PC-3 (cell line): ENCODE data around the gene IL18BP.

Experiments
- CTCF ChIP-seq: fragments of 300-600 bp; sonication (generic); conservative IDR thresholded peaks from 2 replicates; pipeline ENCODE4 v1.5.1; 2017; ENCODE audit warnings: antibody characterized with exemption, low read depth, mild to moderate bottlenecking, low read length
- EZH2 ChIP-seq: fragments of 300-600 bp; sonication (generic); IDR thresholded peaks from one replicate; pipeline ENCODE4 v1.6.1; 2017; ENCODE audit warnings: antibody characterized with exemption, mild to moderate bottlenecking, low read length; ENCODE audit not compliant: unreplicated experiment

- TF ChIP-seq EZH2 (no peak), CTCF (no peak)
Measured at GRCh38 chr11:71979094-71979493, 19.6 kb upstream of the IL18BP start.
